GM10847 (cell line): Measurements from ENCODE around the gene MOB3B.

Source experiments
- POLR2A ChIP-seq: IDR thresholded peaks from 2 replicates; pipeline ENCODE4 v1.6.1; 2011; ENCODE audit not compliant: insufficient read length; ENCODE audit errors: extremely low read depth

MOB3B gene

GRCh38 chr9:27529316-27530278 is at the start of gene MOB3B:
Gene MOB3B, minus strand, starts transcription at chr9:27529814. Its CDS starts 74,264 bp downstream, at chr9:27455550.
- TF ChIP-seq POLR2A = no peak

- TF ChIP-seq POLR2A = no peak
These were observed 44.3 kb upstream of the MOB3B start for GRCh38 chr9:27573634-27574590.

- TF ChIP-seq POLR2A = peak; percentile 58
These were observed 43.5 kb upstream of the MOB3B start, which contains the start of gene C9orf72 for GRCh38 chr9:27572918-27573633. Gene C9orf72, minus strand, starts transcription at chr9:27573481. Its CDS starts 6,361 bp downstream, at chr9:27567120.

- no peak for TF ChIP-seq POLR2A
These were observed 42.9 kb upstream of the MOB3B start for GRCh38 chr9:27572566-27572917.

GRCh38 chr9:27572061-27572460 is 42.4 kb upstream of the MOB3B start:
- TF ChIP-seq POLR2A = no peak

GRCh38 chr9:27571011-27571410 is 41.4 kb upstream of the MOB3B start:
- TF ChIP-seq POLR2A = no peak

GRCh38 chr9:27569406-27569805 is 39.8 kb upstream of the MOB3B start:
- TF ChIP-seq POLR2A = no peak

- no peak for TF ChIP-seq POLR2A
These were observed 36.5 kb upstream of the MOB3B start for GRCh38 chr9:27566118-27566517.

- no peak for TF ChIP-seq POLR2A
These were observed 36.1 kb upstream of the MOB3B start for GRCh38 chr9:27565696-27566095.

GRCh38 chr9:27564670-27565069 is 35.1 kb upstream of the MOB3B start:
- no peak for TF ChIP-seq POLR2A

GRCh38 chr9:27563738-27564430 is 34.3 kb upstream of the MOB3B start:
- no peak for TF ChIP-seq POLR2A

GRCh38 chr9:27561685-27562084 is 32.1 kb upstream of the MOB3B start:
- TF ChIP-seq POLR2A = no peak

- no peak for TF ChIP-seq POLR2A
These were observed 30.8 kb upstream of the MOB3B start for GRCh38 chr9:27560457-27560856.

- TF ChIP-seq POLR2A = no peak
These were observed 28.7 kb upstream of the MOB3B start for GRCh38 chr9:27558307-27558706.

GRCh38 chr9:27556470-27556869 is 26.9 kb upstream of the MOB3B start:
- TF ChIP-seq POLR2A = no peak

- TF ChIP-seq POLR2A = no peak
These were observed 25.1 kb upstream of the MOB3B start for GRCh38 chr9:27554712-27555111.
